ENCODE results near the gene TVP23B.
"Not testable (repeated sequence)": the region's sequence is repeated elsewhere in the genome, so short reads cannot be mapped to it uniquely, and the experiment has no call there.

DNA sequence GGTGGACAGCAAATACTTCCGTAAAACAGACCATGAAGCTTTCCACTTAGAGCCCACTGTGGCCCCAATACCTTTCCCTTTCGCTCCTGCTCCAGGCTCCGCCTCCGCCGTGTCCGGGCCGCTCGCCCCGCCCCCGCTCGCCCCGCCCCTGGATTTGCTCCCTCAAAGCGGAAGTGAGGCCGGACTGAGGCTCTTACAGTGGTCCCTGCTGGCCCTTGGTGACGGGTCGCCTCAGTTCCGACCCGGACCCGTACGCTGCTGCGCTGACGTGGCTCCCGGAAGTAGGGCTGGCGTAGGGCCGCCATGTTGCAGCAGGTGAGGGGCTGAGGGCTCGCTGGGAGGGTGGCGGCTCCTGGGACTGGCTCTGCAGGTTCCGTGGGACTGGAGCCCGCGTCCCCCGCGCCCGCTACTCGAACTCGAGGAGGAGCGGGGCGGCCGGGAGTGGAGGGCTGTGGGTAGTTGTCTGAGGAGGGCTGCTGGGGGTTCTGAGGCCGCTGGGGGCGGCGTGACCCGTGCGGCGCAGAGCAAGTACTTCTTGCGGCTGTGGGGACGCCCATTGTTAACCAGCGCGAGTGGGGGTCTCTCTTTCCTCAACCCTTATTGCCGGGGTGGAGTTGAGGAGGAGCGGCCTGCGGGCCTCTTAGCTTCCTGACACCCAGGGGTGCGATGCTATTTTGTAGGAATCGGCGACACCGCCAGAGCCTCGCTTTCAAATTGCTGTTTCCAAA is at the start of gene TVP23B:
- TF ChIP-seq, protein P1, sequence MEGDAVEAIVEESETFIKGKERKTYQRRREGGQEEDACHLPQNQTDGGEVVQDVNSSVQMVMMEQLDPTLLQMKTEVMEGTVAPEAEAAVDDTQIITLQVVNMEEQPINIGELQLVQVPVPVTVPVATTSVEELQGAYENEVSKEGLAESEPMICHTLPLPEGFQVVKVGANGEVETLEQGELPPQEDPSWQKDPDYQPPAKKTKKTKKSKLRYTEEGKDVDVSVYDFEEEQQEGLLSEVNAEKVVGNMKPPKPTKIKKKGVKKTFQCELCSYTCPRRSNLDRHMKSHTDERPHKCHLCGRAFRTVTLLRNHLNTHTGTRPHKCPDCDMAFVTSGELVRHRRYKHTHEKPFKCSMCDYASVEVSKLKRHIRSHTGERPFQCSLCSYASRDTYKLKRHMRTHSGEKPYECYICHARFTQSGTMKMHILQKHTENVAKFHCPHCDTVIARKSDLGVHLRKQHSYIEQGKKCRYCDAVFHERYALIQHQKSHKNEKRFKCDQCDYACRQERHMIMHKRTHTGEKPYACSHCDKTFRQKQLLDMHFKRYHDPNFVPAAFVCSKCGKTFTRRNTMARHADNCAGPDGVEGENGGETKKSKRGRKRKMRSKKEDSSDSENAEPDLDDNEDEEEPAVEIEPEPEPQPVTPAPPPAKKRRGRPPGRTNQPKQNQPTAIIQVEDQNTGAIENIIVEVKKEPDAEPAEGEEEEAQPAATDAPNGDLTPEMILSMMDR (conservative IDR thresholded peaks at IDR 0.05; ENCODE audit: low read depth, low read length): not testable (repeated sequence)
- not testable (repeated sequence) for TF ChIP-seq EZH2 (IDR thresholded peaks at IDR 0.05; ENCODE audit: low read length, unreplicated experiment)
